SKM-1 (cell line): ENCODE data around the gene BSDC1.
"Not testable (repeated sequence)": the region's sequence is repeated elsewhere in the genome, so short reads cannot be mapped to it uniquely, and the experiment has no call there.

Source experiments
- DNase-seq: peaks from one replicate; lab custom pipeline; 2025; ENCODE audit not compliant: unreplicated experiment; lab: John Stamatoyannopoulos, UW

Gene BSDC1

GRCh38 chr1:32394141-32394889 is at the start of gene BSDC1:
BSDC1 (minus strand) TSS chr1:32394441; CDS start chr1:32394414, 27 bp downstream.
- DNase-seq = peak; percentile 97

GRCh38 chr1:32441467-32441866 is 47.2 kb upstream of the BSDC1 start:
- DNase-seq = not testable (repeated sequence)

- not testable (repeated sequence) for DNase-seq
Measured at GRCh38 chr1:32438777-32439176, 44.5 kb upstream of the BSDC1 start.

- DNase-seq = no peak
Measured at GRCh38 chr1:32438136-32438535, 43.9 kb upstream of the BSDC1 start.

GRCh38 chr1:32431736-32432400 is 37.6 kb upstream of the BSDC1 start:
- DNase-seq = no peak

GRCh38 chr1:32427264-32427963 is 33.2 kb upstream of the BSDC1 start:
- no peak for DNase-seq

- DNase-seq = no peak
Measured at GRCh38 chr1:32426489-32427255, 32.4 kb upstream of the BSDC1 start.

GRCh38 chr1:32421775-32422174 is 27.5 kb upstream of the BSDC1 start:
- DNase-seq = no peak

GRCh38 chr1:32414186-32414886 is 20.1 kb upstream of the BSDC1 start:
- DNase-seq = no peak

GRCh38 chr1:32413507-32414185 is 19.4 kb upstream of the BSDC1 start:
- DNase-seq = peak; percentile 82

- no peak for DNase-seq
Measured at GRCh38 chr1:32411261-32411660, 17.0 kb upstream of the BSDC1 start.

- DNase-seq = no peak
Measured at GRCh38 chr1:32406629-32407111, 12.4 kb upstream of the BSDC1 start.

- no peak for DNase-seq
Measured at GRCh38 chr1:32405672-32406467, 11.6 kb upstream of the BSDC1 start.

- DNase-seq = no peak
Measured at GRCh38 chr1:32404946-32405345, 10.7 kb upstream of the BSDC1 start.

GRCh38 chr1:32400876-32401631 is 6.8 kb upstream of the BSDC1 start:
- no peak for DNase-seq

GRCh38 chr1:32399843-32400242 is 5.6 kb upstream of the BSDC1 start:
- no peak for DNase-seq

GRCh38 chr1:32398401-32398800 is 4.2 kb upstream of the BSDC1 start:
- DNase-seq = no peak

- not testable (repeated sequence) for DNase-seq
Measured at GRCh38 chr1:32396524-32396923, 2.3 kb upstream of the BSDC1 start.
